ENCODE measurements around the gene XIST.
"Not testable (repeated sequence)": the region's sequence is repeated elsewhere in the genome, so short reads cannot be mapped to it uniquely, and the experiment has no call there.

DNA sequence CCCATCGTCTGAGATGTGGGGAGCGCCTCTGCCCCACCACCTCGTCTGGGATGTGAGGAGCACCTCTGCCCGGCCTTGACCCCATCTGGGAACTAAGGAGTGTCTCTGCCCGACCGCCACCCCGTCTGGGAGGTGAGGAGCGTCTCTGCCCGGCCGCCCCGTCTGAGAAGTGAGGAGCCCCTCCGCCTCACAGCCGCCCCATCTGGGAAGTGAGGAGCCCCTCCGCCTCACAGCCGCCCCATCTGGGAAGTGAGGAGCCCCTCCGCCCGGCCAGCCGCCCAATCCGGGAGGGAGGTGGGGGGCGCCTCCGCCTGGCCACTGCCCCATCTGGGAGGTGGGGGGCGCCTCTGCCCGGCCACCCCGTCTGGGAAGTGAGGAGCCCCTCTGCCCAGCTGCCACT, 29.7 kb upstream of the XIST start:
- not testable (repeated sequence) for TF ChIP-seq ZFP3 (tag by site-specific recombination; IDR thresholded peaks at IDR 0.05; ENCODE audit: low read depth); TRIM28 (IDR thresholded peaks at IDR 0.05; ENCODE audit: borderline replicate concordance, low read length); ZBTB17 (tag by site-specific recombination; IDR thresholded peaks at IDR 0.05); ZNF114 (tag by site-specific recombination; IDR thresholded peaks at IDR 0.05); PRDM1 (tag by site-specific recombination; IDR thresholded peaks at IDR 0.05); ZNF768 (tag by site-specific recombination; IDR thresholded peaks at IDR 0.05); RBAK (tag by site-specific recombination; IDR thresholded peaks at IDR 0.05)
- TF ChIP-seq, protein P1, sequence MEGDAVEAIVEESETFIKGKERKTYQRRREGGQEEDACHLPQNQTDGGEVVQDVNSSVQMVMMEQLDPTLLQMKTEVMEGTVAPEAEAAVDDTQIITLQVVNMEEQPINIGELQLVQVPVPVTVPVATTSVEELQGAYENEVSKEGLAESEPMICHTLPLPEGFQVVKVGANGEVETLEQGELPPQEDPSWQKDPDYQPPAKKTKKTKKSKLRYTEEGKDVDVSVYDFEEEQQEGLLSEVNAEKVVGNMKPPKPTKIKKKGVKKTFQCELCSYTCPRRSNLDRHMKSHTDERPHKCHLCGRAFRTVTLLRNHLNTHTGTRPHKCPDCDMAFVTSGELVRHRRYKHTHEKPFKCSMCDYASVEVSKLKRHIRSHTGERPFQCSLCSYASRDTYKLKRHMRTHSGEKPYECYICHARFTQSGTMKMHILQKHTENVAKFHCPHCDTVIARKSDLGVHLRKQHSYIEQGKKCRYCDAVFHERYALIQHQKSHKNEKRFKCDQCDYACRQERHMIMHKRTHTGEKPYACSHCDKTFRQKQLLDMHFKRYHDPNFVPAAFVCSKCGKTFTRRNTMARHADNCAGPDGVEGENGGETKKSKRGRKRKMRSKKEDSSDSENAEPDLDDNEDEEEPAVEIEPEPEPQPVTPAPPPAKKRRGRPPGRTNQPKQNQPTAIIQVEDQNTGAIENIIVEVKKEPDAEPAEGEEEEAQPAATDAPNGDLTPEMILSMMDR (tag by site-specific recombination; IDR thresholded peaks at IDR 0.05) = not testable (repeated sequence)
- TF ChIP-seq, protein P2, sequence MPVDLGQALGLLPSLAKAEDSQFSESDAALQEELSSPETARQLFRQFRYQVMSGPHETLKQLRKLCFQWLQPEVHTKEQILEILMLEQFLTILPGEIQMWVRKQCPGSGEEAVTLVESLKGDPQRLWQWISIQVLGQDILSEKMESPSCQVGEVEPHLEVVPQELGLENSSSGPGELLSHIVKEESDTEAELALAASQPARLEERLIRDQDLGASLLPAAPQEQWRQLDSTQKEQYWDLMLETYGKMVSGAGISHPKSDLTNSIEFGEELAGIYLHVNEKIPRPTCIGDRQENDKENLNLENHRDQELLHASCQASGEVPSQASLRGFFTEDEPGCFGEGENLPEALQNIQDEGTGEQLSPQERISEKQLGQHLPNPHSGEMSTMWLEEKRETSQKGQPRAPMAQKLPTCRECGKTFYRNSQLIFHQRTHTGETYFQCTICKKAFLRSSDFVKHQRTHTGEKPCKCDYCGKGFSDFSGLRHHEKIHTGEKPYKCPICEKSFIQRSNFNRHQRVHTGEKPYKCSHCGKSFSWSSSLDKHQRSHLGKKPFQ (tag by site-specific recombination; IDR thresholded peaks at IDR 0.05) = not testable (repeated sequence)
- TF ChIP-seq, protein P3, sequence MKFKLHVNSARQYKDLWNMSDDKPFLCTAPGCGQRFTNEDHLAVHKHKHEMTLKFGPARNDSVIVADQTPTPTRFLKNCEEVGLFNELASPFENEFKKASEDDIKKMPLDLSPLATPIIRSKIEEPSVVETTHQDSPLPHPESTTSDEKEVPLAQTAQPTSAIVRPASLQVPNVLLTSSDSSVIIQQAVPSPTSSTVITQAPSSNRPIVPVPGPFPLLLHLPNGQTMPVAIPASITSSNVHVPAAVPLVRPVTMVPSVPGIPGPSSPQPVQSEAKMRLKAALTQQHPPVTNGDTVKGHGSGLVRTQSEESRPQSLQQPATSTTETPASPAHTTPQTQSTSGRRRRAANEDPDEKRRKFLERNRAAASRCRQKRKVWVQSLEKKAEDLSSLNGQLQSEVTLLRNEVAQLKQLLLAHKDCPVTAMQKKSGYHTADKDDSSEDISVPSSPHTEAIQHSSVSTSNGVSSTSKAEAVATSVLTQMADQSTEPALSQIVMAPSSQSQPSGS (tag by site-specific recombination; IDR thresholded peaks at IDR 0.05; ENCODE audit: low read depth) = not testable (repeated sequence)
- TF ChIP-seq, protein P4, sequence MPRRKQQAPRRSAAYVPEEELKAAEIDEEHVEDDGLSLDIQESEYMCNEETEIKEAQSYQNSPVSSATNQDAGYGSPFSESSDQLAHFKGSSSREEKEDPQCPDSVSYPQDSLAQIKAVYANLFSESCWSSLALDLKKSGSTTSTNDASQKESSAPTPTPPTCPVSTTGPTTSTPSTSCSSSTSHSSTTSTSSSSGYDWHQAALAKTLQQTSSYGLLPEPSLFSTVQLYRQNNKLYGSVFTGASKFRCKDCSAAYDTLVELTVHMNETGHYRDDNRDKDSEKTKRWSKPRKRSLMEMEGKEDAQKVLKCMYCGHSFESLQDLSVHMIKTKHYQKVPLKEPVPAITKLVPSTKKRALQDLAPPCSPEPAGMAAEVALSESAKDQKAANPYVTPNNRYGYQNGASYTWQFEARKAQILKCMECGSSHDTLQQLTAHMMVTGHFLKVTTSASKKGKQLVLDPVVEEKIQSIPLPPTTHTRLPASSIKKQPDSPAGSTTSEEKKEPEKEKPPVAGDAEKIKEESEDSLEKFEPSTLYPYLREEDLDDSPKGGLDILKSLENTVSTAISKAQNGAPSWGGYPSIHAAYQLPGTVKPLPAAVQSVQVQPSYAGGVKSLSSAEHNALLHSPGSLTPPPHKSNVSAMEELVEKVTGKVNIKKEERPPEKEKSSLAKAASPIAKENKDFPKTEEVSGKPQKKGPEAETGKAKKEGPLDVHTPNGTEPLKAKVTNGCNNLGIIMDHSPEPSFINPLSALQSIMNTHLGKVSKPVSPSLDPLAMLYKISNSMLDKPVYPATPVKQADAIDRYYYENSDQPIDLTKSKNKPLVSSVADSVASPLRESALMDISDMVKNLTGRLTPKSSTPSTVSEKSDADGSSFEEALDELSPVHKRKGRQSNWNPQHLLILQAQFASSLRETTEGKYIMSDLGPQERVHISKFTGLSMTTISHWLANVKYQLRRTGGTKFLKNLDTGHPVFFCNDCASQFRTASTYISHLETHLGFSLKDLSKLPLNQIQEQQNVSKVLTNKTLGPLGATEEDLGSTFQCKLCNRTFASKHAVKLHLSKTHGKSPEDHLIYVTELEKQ (tag by site-specific recombination; IDR thresholded peaks at IDR 0.05; ENCODE audit: borderline replicate concordance) = not testable (repeated sequence)
- TF ChIP-seq, protein P5, sequence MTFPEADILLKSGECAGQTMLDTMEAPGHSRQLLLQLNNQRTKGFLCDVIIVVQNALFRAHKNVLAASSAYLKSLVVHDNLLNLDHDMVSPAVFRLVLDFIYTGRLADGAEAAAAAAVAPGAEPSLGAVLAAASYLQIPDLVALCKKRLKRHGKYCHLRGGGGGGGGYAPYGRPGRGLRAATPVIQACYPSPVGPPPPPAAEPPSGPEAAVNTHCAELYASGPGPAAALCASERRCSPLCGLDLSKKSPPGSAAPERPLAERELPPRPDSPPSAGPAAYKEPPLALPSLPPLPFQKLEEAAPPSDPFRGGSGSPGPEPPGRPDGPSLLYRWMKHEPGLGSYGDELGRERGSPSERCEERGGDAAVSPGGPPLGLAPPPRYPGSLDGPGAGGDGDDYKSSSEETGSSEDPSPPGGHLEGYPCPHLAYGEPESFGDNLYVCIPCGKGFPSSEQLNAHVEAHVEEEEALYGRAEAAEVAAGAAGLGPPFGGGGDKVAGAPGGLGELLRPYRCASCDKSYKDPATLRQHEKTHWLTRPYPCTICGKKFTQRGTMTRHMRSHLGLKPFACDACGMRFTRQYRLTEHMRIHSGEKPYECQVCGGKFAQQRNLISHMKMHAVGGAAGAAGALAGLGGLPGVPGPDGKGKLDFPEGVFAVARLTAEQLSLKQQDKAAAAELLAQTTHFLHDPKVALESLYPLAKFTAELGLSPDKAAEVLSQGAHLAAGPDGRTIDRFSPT (tag by site-specific recombination; IDR thresholded peaks at IDR 0.05) = not testable (repeated sequence)
- TF ChIP-seq, protein P6, sequence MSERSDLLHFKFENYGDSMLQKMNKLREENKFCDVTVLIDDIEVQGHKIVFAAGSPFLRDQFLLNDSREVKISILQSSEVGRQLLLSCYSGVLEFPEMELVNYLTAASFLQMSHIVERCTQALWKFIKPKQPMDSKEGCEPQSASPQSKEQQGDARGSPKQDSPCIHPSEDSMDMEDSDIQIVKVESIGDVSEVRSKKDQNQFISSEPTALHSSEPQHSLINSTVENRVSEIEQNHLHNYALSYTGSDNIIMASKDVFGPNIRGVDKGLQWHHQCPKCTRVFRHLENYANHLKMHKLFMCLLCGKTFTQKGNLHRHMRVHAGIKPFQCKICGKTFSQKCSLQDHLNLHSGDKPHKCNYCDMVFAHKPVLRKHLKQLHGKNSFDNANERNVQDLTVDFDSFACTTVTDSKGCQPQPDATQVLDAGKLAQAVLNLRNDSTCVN (tag by site-specific recombination; optimal IDR thresholded peaks at IDR 0.05) = not testable (repeated sequence)
